HepG2 (cell line): Measurements from ENCODE around the gene PA2G4. TPM values are rescaled to one million over a fixed set of nuclear protein-coding genes. Genes with fewer than 3 reads are reported as not detected.
A peak's percentile ranks its signal among the peaks of the same experiment; 100 is the strongest.

Source experiments
- FOXK1 ChIP-seq: sonication (generic); formaldehyde crosslinking; IDR thresholded peaks from 2 replicates; pipeline ENCODE4 v1.4.0; 2020; ENCODE audit warnings: low read depth, missing genetic modification reagents, borderline replicate concordance
- KLF6 ChIP-seq: IDR thresholded peaks from 2 replicates; pipeline ENCODE4 v1.8.0; 2016; ENCODE audit warnings: missing biosample characterization, missing genetic modification reagents
- SPEN ChIP-seq: sonication (generic); formaldehyde crosslinking; IDR thresholded peaks from 2 replicates; pipeline ENCODE4 v1.5.1; 2020; ENCODE audit warnings: low read depth, mild to moderate bottlenecking, missing genetic modification reagents
- ZKSCAN1 ChIP-seq: fragments of 150-350 bp; IDR thresholded peaks from 2 replicates; pipeline ENCODE4 v1.6.1; 2014; ENCODE audit warnings: low read length
- ZNF30 ChIP-seq: sonication (generic); formaldehyde crosslinking; IDR thresholded peaks from 2 replicates; pipeline ENCODE4 v1.5.0; 2020; ENCODE audit warnings: mild to moderate bottlenecking, missing genetic modification reagents
- ZNF317 ChIP-seq: sonication (generic); formaldehyde crosslinking; IDR thresholded peaks from 2 replicates; pipeline ENCODE4 v1.5.0; 2020; ENCODE audit warnings: mild to moderate bottlenecking, missing genetic modification reagents
- ZNF484 ChIP-seq: sonication (generic); formaldehyde crosslinking; IDR thresholded peaks from 2 replicates; pipeline ENCODE4 v1.5.1; 2020; ENCODE audit warnings: mild to moderate bottlenecking, low read depth, missing genetic modification reagents, borderline replicate concordance
- ZNF788 ChIP-seq: sonication (generic); formaldehyde crosslinking; IDR thresholded peaks from 2 replicates; pipeline ENCODE4 v1.5.0; 2020; ENCODE audit warnings: mild to moderate bottlenecking, missing genetic modification reagents, borderline replicate concordance
- polyA plus RNA-seq, 8 experiments: library from polyadenylated mRNA; depleted of rRNA in 3 of 8; stranded (reverse) in 7 of 8; unstranded in 1 of 8; fragments of >200 nt; fragmentation: Illumina TruSeq in 4 of 8; extraction: Trizol in 4 of 8; gene quantifications; 2 replicates each; pipeline versions ENCODE4 v1.2.1 to v1.2.3, GENCODE V29; 2011 to 2016; ENCODE audit warnings: low read depth in 4 of 8, missing spikeins in 1 of 8, mixed read lengths in 1 of 8; ENCODE audit not compliant: insufficient read depth in 1 of 8
- total RNA-seq, 5 experiments: library from RNA; depleted of rRNA; stranded (reverse); fragments of >200 nt; fragmentation: Illumina TruSeq; extraction: Trizol; gene quantifications; 2 replicates each; pipeline ENCODE4 v1.2.3, GENCODE V29; 2016; ENCODE audit warnings: low read depth in 1 of 5
- TF ChIP-seq, protein P1 (sequence below): sonication (generic); formaldehyde crosslinking; IDR thresholded peaks from one replicate; pipeline ENCODE4 v1.5.1; 2020; ENCODE audit warnings: mild to moderate bottlenecking, missing genetic modification reagents; ENCODE audit errors: not compliant biosample characterization
- TF ChIP-seq, protein P2 (sequence below), 2 experiments: fragments of 450-650 bp in 1 of 2; sonication (generic) in 1 of 2; formaldehyde crosslinking in 1 of 2; IDR thresholded peaks; 2 replicates each; pipeline versions ENCODE4 v1.6.1 to v1.8.0; 2016 to 2022; ENCODE audit warnings: antibody characterized with exemption in 1 of 2, mild to moderate bottlenecking in 1 of 2, missing genetic modification reagents in 1 of 2

PA2G4 gene
- total and polyA plus RNA-seq, 2 of the 13 experiments (the other 11 are each of a cell fraction or from before 2014, with no cell fraction given): 147 to 240 TPM

DNA sequence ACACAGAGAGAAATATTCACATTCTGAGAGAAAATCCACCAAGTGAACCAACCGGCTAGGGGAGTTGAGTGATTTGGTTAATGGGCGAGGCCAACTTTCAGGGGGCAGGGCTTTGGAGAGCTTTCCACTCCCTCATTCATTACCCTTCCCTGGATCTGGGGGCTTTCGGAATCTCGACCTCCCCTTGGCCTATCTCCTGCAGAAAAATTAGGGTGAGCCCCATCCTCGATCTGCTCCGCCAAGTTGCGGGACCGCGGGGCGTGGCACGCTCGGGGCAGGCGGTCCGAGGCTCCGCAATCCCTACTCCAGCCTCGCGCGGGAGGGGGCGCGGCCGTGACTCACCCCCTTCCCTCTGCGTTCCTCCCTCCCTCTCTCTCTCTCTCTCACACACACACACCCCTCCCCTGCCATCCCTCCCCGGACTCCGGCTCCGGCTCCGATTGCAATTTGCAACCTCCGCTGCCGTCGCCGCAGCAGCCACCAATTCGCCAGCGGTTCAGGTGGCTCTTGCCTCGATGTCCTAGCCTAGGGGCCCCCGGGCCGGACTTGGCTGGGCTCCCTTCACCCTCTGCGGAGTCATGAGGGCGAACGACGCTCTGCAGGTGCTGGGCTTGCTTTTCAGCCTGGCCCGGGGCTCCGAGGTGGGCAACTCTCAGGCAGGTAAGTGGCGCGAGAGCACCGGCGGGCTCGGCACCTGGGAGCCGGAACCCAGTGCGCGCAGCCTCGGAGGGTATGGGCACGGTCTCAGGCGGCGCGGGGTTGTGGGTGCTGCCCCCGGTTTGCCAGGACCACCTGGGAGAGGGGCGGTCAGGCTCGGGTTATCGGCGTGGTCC, 24.4 kb upstream of the PA2G4 start, which contains the start of gene ERBB3 (continued):
- TF ChIP-seq, protein P1, sequence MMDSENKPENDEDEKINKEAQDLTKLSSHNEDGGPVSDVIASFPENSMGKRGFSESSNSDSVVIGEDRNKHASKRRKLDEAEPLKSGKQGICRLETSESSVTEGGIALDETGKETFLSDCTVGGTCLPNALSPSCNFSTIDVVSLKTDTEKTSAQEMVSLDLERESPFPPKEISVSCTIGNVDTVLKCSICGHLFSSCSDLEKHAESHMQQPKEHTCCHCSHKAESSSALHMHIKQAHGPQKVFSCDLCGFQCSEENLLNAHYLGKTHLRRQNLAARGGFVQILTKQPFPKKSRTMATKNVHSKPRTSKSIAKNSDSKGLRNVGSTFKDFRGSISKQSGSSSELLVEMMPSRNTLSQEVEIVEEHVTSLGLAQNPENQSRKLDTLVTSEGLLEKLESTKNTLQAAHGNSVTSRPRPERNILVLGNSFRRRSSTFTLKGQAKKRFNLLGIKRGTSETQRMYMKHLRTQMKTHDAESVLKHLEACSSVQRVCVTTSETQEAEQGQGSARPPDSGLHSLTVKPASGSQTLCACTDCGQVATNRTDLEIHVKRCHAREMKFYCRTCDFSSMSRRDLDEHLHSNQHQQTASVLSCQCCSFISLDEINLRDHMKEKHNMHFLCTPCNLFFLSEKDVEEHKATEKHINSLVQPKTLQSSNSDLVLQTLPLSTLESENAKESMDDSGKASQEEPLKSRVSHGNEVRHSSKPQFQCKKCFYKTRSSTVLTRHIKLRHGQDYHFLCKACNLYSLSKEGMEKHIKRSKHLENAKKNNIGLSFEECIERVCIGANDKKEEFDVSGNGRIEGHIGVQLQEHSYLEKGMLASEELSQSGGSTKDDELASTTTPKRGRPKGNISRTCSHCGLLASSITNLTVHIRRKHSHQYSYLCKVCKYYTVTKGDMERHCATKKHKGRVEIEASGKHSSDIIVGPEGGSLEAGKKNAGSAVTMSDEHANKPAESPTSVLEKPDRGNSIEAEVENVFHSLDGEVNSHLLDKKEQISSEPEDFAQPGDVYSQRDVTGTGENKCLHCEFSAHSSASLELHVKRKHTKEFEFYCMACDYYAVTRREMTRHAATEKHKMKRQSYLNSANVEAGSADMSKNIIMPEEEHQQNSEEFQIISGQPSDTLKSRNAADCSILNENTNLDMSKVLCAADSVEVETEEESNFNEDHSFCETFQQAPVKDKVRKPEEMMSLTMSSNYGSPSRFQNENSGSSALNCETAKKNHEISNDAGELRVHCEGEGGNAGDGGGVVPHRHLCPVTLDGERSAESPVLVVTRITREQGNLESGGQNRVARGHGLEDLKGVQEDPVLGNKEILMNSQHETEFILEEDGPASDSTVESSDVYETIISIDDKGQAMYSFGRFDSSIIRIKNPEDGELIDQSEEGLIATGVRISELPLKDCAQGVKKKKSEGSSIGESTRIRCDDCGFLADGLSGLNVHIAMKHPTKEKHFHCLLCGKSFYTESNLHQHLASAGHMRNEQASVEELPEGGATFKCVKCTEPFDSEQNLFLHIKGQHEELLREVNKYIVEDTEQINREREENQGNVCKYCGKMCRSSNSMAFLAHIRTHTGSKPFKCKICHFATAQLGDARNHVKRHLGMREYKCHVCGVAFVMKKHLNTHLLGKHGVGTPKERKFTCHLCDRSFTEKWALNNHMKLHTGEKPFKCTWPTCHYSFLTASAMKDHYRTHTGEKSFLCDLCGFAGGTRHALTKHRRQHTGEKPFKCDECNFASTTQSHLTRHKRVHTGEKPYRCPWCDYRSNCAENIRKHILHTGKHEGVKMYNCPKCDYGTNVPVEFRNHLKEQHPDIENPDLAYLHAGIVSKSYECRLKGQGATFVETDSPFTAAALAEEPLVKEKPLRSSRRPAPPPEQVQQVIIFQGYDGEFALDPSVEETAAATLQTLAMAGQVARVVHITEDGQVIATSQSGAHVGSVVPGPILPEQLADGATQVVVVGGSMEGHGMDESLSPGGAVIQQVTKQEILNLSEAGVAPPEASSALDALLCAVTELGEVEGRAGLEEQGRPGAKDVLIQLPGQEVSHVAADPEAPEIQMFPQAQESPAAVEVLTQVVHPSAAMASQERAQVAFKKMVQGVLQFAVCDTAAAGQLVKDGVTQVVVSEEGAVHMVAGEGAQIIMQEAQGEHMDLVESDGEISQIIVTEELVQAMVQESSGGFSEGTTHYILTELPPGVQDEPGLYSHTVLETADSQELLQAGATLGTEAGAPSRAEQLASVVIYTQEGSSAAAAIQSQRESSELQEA: no peak
- TF ChIP-seq ZNF788 (CRISPR knock-in tag) (peak; percentile 89), FOXK1 (no peak), KLF6 (CRISPR knock-in tag) (0 out of 2 replicates have a peak, but pooled peaks have one; percentile 35), ZKSCAN1 (no peak), SPEN (0 out of 2 replicates have a peak, but pooled peaks have one; percentile 44), ZNF317 (CRISPR knock-in tag) (peak; percentile 47; the same call in 1 of the 2 replicates), ZNF484 (CRISPR knock-in tag) (0 out of 2 replicates have a peak, but pooled peaks have one; percentile 58), ZNF30 (no peak)
- TF ChIP-seq, protein P2, sequence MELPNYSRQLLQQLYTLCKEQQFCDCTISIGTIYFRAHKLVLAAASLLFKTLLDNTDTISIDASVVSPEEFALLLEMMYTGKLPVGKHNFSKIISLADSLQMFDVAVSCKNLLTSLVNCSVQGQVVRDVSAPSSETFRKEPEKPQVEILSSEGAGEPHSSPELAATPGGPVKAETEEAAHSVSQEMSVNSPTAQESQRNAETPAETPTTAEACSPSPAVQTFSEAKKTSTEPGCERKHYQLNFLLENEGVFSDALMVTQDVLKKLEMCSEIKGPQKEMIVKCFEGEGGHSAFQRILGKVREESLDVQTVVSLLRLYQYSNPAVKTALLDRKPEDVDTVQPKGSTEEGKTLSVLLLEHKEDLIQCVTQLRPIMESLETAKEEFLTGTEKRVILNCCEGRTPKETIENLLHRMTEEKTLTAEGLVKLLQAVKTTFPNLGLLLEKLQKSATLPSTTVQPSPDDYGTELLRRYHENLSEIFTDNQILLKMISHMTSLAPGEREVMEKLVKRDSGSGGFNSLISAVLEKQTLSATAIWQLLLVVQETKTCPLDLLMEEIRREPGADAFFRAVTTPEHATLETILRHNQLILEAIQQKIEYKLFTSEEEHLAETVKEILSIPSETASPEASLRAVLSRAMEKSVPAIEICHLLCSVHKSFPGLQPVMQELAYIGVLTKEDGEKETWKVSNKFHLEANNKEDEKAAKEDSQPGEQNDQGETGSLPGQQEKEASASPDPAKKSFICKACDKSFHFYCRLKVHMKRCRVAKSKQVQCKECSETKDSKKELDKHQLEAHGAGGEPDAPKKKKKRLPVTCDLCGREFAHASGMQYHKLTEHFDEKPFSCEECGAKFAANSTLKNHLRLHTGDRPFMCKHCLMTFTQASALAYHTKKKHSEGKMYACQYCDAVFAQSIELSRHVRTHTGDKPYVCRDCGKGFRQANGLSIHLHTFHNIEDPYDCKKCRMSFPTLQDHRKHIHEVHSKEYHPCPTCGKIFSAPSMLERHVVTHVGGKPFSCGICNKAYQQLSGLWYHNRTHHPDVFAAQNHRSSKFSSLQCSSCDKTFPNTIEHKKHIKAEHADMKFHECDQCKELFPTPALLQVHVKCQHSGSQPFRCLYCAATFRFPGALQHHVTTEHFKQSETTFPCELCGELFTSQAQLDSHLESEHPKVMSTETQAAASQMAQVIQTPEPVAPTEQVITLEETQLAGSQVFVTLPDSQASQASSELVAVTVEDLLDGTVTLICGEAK (IDR thresholded peaks at IDR 0.05): no peak
- TF ChIP-seq, protein P2 (CRISPR knock-in tag; IDR thresholded peaks at IDR 0.05): peak; percentile 50; the same call in 1 of the 2 replicates
